ENCODE results near the gene CHCHD3. TPM values are rescaled to one million over a fixed set of nuclear protein-coding genes. Genes with fewer than 3 reads are reported as not detected.

CHCHD3 gene
- total RNA-seq, 1 experiment from 2014 or later: 149 TPM

- H3K27ac ChIP-seq (ENCODE audit: low read length): no peak overlapping the region
- no peaks in the 10 kb centered on the region for H3K4me1 ChIP-seq (ENCODE audit: insufficient read depth, low read length)
- H4K20me1 ChIP-seq (ENCODE audit: low read length): no peaks in the 10 kb centered on the region
- no peaks in the 10 kb centered on the region for H3K9me2 ChIP-seq (replicated peaks; ENCODE audit: low read length)
- peaks cover 3% of the 10 kb centered on the region; the same call in 1 of the 2 replicates for H3K36me3 ChIP-seq (ENCODE audit: low read depth, low read length)
- H3K9me3 ChIP-seq (ENCODE audit: low read length): no peaks in the 10 kb centered on the region
- DNase-seq (no peak), ATAC-seq (no peak)
- intact Hi-C loops (cut with micrococcal nuclease): no loop called here
- H3K4me2 ChIP-seq (ENCODE audit: low read length): no peak overlapping the region
- no peaks in the 10 kb centered on the region for H3F3A ChIP-seq (ENCODE audit: low read length, unreplicated experiment)
- no peak overlapping the region for H2AFZ ChIP-seq (ENCODE audit: low read length)
- no peak for TF ChIP-seq EZH2phosphoT487 (IDR thresholded peaks at IDR 0.05; ENCODE audit: borderline replicate concordance, low read length)
- no peak for TF ChIP-seq CTCF (conservative IDR thresholded peaks at IDR 0.05; ENCODE audit: low read depth, low read length)
- TF ChIP-seq EZH2 (IDR thresholded peaks at IDR 0.05; ENCODE audit: low read length, unreplicated experiment): no peak
- H3K79me2 ChIP-seq (ENCODE audit: low read length): no peaks in the 10 kb centered on the region
- no peaks in the 10 kb centered on the region for H3K27me3 ChIP-seq (ENCODE audit: low read length)
- BruUV-seq (replicated peaks): no TSS peak
- ChIA-PET CTCF (no interaction called here), POLR2A (ENCODE audit: unreplicated experiment) (no interaction called here)
- H3K9ac ChIP-seq (ENCODE audit: low read length): no peak overlapping the region
- H3K4me3 ChIP-seq (ENCODE audit: low read length): no peak overlapping the region
These were observed 212.6 kb downstream of the CHCHD3 start for GRCh38 chr7:132869166-132869861.

GRCh38 chr7:132866551-132866950, 215.3 kb downstream of the CHCHD3 start:
- Histone ChIP-seq H3K9ac (ENCODE audit: low read length) (no peak overlapping the region), H3K4me3 (ENCODE audit: low read length) (no peak overlapping the region), H3F3A (ENCODE audit: low read length, unreplicated experiment) (no peaks in the 10 kb centered on the region), H3K4me2 (ENCODE audit: low read length) (no peak overlapping the region), H3K27ac (ENCODE audit: low read length) (no peak overlapping the region), H3K9me2 (replicated peaks; ENCODE audit: low read length) (no peaks in the 10 kb centered on the region), H3K79me2 (ENCODE audit: low read length) (no peaks in the 10 kb centered on the region), H3K4me1 (ENCODE audit: insufficient read depth, low read length) (peaks cover 7% of the 10 kb centered on the region; the same call in 1 of the 2 replicates), H2AFZ (ENCODE audit: low read length) (no peak overlapping the region), H4K20me1 (ENCODE audit: low read length) (no peaks in the 10 kb centered on the region), H3K36me3 (ENCODE audit: low read depth, low read length) (peaks cover 10% of the 10 kb centered on the region; the same call in 1 of the 2 replicates), H3K27me3 (ENCODE audit: low read length) (no peaks in the 10 kb centered on the region), H3K9me3 (ENCODE audit: low read length) (no peaks in the 10 kb centered on the region)
- ChIA-PET POLR2A (ENCODE audit: unreplicated experiment) (no interaction called here), CTCF (no interaction called here)
- TF ChIP-seq CTCF (conservative IDR thresholded peaks at IDR 0.05; ENCODE audit: low read depth, low read length): no peak
- TF ChIP-seq EZH2 (IDR thresholded peaks at IDR 0.05; ENCODE audit: low read length, unreplicated experiment): no peak
- no peak for TF ChIP-seq EZH2phosphoT487 (IDR thresholded peaks at IDR 0.05; ENCODE audit: borderline replicate concordance, low read length)
- ATAC-seq (no peak), DNase-seq (no peak)
- intact Hi-C loops (cut with micrococcal nuclease): no loop called here
- no TSS peak for BruUV-seq (replicated peaks)

- Histone ChIP-seq H3K4me2 (ENCODE audit: low read length) (no peak overlapping the region), H2AFZ (ENCODE audit: low read length) (no peak overlapping the region), H3K9me2 (replicated peaks; ENCODE audit: low read length) (no peaks in the 10 kb centered on the region), H3F3A (ENCODE audit: low read length, unreplicated experiment) (no peaks in the 10 kb centered on the region), H3K9ac (ENCODE audit: low read length) (no peak overlapping the region), H4K20me1 (ENCODE audit: low read length) (no peaks in the 10 kb centered on the region), H3K27ac (ENCODE audit: low read length) (no peak overlapping the region), H3K4me1 (ENCODE audit: insufficient read depth, low read length) (peaks cover 7% of the 10 kb centered on the region; the same call in 1 of the 2 replicates), H3K4me3 (ENCODE audit: low read length) (no peak overlapping the region), H3K36me3 (ENCODE audit: low read depth, low read length) (peaks cover 10% of the 10 kb centered on the region; the same call in 1 of the 2 replicates), H3K27me3 (ENCODE audit: low read length) (no peaks in the 10 kb centered on the region), H3K9me3 (ENCODE audit: low read length) (no peaks in the 10 kb centered on the region), H3K79me2 (ENCODE audit: low read length) (no peaks in the 10 kb centered on the region)
- no peak for DNase-seq
- ChIA-PET CTCF (no interaction called here), POLR2A (ENCODE audit: unreplicated experiment) (no interaction called here)
- ATAC-seq: no peak
- intact Hi-C loops (cut with micrococcal nuclease): no loop called here
- TF ChIP-seq CTCF (conservative IDR thresholded peaks at IDR 0.05; ENCODE audit: low read depth, low read length) (no peak), EZH2 (IDR thresholded peaks at IDR 0.05; ENCODE audit: low read length, unreplicated experiment) (no peak), EZH2phosphoT487 (IDR thresholded peaks at IDR 0.05; ENCODE audit: borderline replicate concordance, low read length) (no peak)
- BruUV-seq (replicated peaks): no TSS peak
These were observed 215.8 kb downstream of the CHCHD3 start for GRCh38 chr7:132866144-132866531.
